Tibial nerve (tissue), 4 donors: Measurements from ENCODE around the gene DHCR7. TPM values are rescaled to one million over a fixed set of nuclear protein-coding genes. Genes with fewer than 3 reads are reported as not detected.

Experiments used
- DNase-seq, 2 donors: peaks; one replicate each; pipeline ENCODE4 v3.0.0-alpha.2; 2019; ENCODE audit warnings: low spot score in 2 of 2
- H3K27ac ChIP-seq, 4 donors: fragments of 200-600 bp; sonication (generic) in 3 of 4; one replicate each; pipeline ENCODE4 v1.5.1; 2017 to 2019; ENCODE audit warnings: mild to moderate bottlenecking in 1 of 4
- H3K27me3 ChIP-seq, 2 donors: fragments of 200-600 bp; sonication (generic) in 1 of 2; one replicate each; pipeline versions ENCODE4 v1.5.1 to v1.6.0; 2017 to 2019
- H3K36me3 ChIP-seq, 3 donors: fragments of 200-600 bp; sonication (generic); one replicate each; pipeline ENCODE4 v1.5.1; 2018 to 2019
- H3K4me1 ChIP-seq, 4 donors: fragments of 200-600 bp; sonication (generic) in 3 of 4; one replicate each; pipeline ENCODE4 v1.5.1; 2017 to 2019
- H3K4me3 ChIP-seq, 4 donors: fragments of 200-600 bp; sonication (generic) in 3 of 4; one replicate each; pipeline ENCODE4 v1.5.1; 2017 to 2019; ENCODE audit warnings: mild to moderate bottlenecking in 1 of 4, moderate library complexity in 1 of 4
- H3K9me3 ChIP-seq, 4 donors: fragments of 200-600 bp; sonication (generic) in 3 of 4; one replicate each; pipeline ENCODE4 v1.5.1; 2017 to 2019
- EP300 ChIP-seq, 2 donors: sonication (generic); formaldehyde crosslinking; IDR thresholded peaks; one replicate each; pipeline ENCODE4 v1.6.1; 2017; ENCODE audit warnings: antibody characterized with exemption in 2 of 2, mild to moderate bottlenecking in 1 of 2
- POLR2A ChIP-seq, 2 donors: fragments of 450-650 bp; IDR thresholded peaks; one replicate each; pipeline ENCODE4 v1.6.1; 2017; ENCODE audit warnings: antibody characterized with exemption in 2 of 2, mild to moderate bottlenecking in 2 of 2, moderate library complexity in 2 of 2
- WGBS, 2 donors: methylation state at CpG; one replicate each; pipeline ENCODE4 v1.1.5; 2018; 5-methylcytosine and 5-hydroxymethylcytosine counted together
- total RNA-seq, 4 donors: library from RNA; depleted of rRNA; stranded (reverse); fragments of >200 nt; gene quantifications; one replicate each; pipeline ENCODE4 v1.1.0, GENCODE V29; 2016
- TF ChIP-seq, protein P1 (sequence below), 5 experiments: fragments of 200-600 bp in 3 of 5; fragments of 450-650 bp in 2 of 5; sonication (generic) in 3 of 5; IDR thresholded peaks; one replicate each; pipeline ENCODE4 v1.5.1; 2016 to 2019; ENCODE audit warnings: antibody characterized with exemption in 5 of 5, mild to moderate bottlenecking in 3 of 5, moderate library complexity in 2 of 5

Gene DHCR7
- total RNA-seq, 4 donors from 2014 or later: 10.3 to 17.3 (median 14.8) TPM

DNA sequence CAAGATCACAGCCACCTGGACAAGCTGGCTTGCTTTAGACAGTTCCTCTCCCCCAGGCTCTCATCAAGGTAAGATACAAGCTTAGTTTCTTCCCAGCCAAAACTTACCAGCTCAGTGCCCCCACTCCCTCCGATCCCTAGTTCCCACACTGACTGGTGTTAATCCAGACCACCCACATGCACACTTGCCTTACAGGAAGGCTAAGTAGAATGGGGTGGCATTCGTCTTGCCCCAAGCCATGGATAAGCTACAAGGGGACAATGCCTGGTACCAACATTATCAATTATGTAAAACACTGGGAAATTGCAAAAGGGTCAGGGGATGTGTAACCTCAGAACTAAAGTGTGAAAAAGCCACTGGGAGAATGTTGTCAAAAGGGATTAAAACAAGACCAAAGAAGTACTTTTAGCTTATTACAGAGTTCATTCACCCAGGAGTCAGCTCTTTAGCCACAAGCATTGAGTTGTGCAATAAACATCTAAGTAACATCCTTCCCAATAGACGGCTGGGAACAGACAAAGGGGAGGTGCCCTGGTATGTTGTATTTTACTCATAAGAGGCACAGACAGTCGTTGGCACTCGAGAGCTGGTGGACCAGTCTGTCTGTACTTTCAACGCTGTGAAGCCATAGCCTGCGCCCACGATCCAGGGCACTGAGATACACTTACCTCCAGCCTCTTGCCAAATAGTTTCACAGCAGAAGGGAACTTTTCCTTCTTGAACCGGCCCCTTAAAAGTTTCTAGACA lies 1.1 kb downstream of the DHCR7 start:
- DNase-seq: peak in 1 of 2 donors; percentile 62
- H3K27ac ChIP-seq: peak overlapping the region; percentile 65 to 94 (median 82)
- H3K27me3 ChIP-seq: no peaks in the 10 kb centered on the region
- H3K9me3 ChIP-seq: peaks cover 0 to 2% (median 0%) of the 10 kb centered on the region in 4 donors
- peak overlapping the region in 3 of 4 donors; percentile 45 to 84 (median 73) for H3K4me3 ChIP-seq
- TF ChIP-seq, protein P1, sequence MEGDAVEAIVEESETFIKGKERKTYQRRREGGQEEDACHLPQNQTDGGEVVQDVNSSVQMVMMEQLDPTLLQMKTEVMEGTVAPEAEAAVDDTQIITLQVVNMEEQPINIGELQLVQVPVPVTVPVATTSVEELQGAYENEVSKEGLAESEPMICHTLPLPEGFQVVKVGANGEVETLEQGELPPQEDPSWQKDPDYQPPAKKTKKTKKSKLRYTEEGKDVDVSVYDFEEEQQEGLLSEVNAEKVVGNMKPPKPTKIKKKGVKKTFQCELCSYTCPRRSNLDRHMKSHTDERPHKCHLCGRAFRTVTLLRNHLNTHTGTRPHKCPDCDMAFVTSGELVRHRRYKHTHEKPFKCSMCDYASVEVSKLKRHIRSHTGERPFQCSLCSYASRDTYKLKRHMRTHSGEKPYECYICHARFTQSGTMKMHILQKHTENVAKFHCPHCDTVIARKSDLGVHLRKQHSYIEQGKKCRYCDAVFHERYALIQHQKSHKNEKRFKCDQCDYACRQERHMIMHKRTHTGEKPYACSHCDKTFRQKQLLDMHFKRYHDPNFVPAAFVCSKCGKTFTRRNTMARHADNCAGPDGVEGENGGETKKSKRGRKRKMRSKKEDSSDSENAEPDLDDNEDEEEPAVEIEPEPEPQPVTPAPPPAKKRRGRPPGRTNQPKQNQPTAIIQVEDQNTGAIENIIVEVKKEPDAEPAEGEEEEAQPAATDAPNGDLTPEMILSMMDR (IDR thresholded peaks at IDR 0.05): no peak
- peak in 1 of 2 donors; percentile 64 for TF ChIP-seq EP300 (IDR thresholded peaks at IDR 0.05)
- 48 to 51% methylated on average over 9 of the region's 9 CpGs for WGBS, 2 donors
- peaks cover 0 to 43% (median 11%) of the 10 kb centered on the region in 4 donors for H3K4me1 ChIP-seq
- peaks cover 0 to 42% (median 3%) of the 10 kb centered on the region in 3 donors for H3K36me3 ChIP-seq

DNA sequence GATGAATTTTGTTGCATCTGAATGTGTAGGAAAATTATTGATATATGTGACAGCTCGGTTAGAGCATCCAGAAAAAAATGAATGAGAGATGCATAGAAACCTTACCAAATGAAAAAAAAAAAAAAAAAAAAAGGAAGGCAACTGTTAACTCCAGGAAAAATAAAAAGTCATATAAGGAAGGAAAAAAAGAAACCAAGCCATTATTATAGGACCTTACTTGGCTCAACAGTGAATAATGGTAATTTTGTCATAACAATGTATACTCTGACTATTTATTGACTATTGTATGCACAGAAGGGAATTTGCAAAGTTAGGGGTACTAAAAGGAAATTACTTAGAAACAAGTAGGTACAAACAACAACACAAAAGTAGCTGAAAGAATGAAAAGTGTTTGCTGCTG lies 2.0 kb downstream of the DHCR7 start:
- peaks cover 0 to 36% (median 6%) of the 10 kb centered on the region in 4 donors for H3K4me1 ChIP-seq
- H3K4me3 ChIP-seq: no peak overlapping the region
- H3K27ac ChIP-seq: no peak overlapping the region
- peaks cover 0 to 52% (median 3%) of the 10 kb centered on the region in 3 donors for H3K36me3 ChIP-seq
- 80 to 91% methylated on average over 1 of the region's 1 CpG for WGBS, 2 donors
- H3K27me3 ChIP-seq: no peaks in the 10 kb centered on the region
- H3K9me3 ChIP-seq: peaks cover 0 to 2% (median 0%) of the 10 kb centered on the region in 4 donors
- DNase-seq: no peak
- TF ChIP-seq POLR2A (IDR thresholded peaks at IDR 0.05): no peak

DNA sequence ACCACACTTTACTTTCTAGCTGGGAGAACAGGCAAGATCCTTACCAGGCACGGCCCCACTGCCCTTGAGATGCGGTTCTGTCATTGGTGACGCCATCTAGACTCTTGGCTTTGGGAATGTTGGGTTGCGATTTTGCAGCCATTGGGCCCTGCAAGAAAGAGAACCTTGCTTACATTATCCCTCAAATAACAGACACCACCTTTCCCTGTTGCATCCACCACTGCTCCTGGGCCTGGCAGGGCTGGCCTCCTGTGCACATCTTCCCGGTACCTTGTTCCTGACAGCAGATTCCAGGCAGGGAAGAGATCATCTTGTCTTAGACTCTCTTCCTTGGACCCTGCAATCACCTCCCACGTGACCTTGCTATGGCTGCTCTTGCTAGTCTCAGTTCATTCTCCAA lies 3.4 kb downstream of the DHCR7 start:
- H3K36me3 ChIP-seq: peaks cover 0 to 65% (median 3%) of the 10 kb centered on the region in 3 donors
- no peaks in the 10 kb centered on the region for H3K27me3 ChIP-seq
- H3K4me1 ChIP-seq: peaks cover 0 to 27% (median 6%) of the 10 kb centered on the region in 4 donors
- no peak overlapping the region for H3K4me3 ChIP-seq
- WGBS, 2 donors: 95 to 98% methylated on average over 6 of the region's 6 CpGs
- TF ChIP-seq EP300 (IDR thresholded peaks at IDR 0.05) (no peak), POLR2A (IDR thresholded peaks at IDR 0.05) (no peak)
- TF ChIP-seq, protein P1 (IDR thresholded peaks at IDR 0.05): no peak
- no peak overlapping the region for H3K27ac ChIP-seq
- peaks cover 0 to 2% (median 0%) of the 10 kb centered on the region in 4 donors for H3K9me3 ChIP-seq
- no peak for DNase-seq

DNA sequence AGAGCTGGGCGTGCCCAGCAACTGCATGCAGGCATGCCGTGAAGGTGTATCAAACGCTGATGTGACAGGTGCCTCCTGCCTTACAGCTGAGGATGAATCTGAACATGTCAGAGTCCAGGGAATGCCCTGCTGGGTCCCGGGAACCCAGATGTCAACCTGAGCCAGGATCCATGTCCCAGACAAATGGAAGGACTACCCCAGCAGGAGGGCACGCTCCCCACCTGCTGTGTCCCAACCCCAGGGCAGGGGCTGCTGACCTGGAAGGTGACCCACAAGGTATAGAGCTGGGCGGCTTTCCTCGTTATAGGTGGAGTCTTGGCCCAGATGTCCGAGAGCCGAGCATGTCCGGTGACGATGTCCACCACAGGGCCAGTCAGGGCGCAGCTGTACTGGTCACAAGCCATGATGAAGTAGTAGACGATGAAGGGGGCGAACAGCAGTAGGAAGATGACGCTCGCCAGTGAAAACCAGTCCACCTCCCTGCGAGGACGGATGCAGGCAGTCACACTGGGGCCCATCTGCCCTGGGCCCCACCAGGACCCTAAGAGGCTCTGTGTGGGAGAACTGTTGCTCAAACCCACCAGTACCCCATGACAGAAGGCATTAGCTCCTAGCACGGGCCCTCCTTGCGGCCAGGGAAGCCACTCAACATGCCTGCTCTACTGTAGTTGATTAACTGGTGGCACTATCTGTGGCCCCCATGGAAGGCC lies 4.3 kb downstream of the DHCR7 start:
- Histone ChIP-seq H3K4me3 (no peak overlapping the region), H3K27ac (no peak overlapping the region), H3K9me3 (peaks cover 0 to 2% (median 0%) of the 10 kb centered on the region in 4 donors), H3K27me3 (no peaks in the 10 kb centered on the region), H3K4me1 (peaks cover 0 to 18% (median 4%) of the 10 kb centered on the region in 4 donors), H3K36me3 (peaks cover 0 to 74% (median 3%) of the 10 kb centered on the region in 3 donors)
- TF ChIP-seq EP300 (IDR thresholded peaks at IDR 0.05) (no peak), POLR2A (IDR thresholded peaks at IDR 0.05) (no peak)
- TF ChIP-seq, protein P1 (IDR thresholded peaks at IDR 0.05): no peak
- no peak for DNase-seq
- WGBS, 2 donors: 92 to 95% methylated on average over 17 to 20 of the region's 20 CpGs

DNA sequence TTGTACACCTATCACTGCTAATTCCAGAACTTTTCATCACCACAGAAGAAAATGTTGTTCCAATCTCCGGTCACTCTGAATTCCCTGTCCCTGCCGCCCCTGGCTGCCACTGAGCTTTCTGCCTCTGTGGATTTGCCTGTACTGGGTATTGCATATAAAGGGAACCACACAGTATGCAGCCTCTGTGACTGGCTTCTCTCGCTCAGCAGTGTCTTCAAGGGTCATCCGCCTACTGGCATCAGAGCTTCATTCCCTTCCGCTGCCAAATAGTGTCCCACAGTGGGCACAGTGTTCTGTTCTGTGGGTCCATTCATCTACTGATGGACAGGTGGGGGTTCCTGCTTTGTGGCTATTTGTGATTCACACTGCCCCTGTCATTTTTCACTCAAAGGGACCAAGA lies 5.3 kb downstream of the DHCR7 start:
- Histone ChIP-seq H3K27ac (no peak overlapping the region), H3K9me3 (peaks cover 0 to 2% (median 0%) of the 10 kb centered on the region in 4 donors), H3K27me3 (no peaks in the 10 kb centered on the region), H3K4me3 (no peak overlapping the region), H3K4me1 (peaks cover 0 to 12% (median 2%) of the 10 kb centered on the region in 4 donors), H3K36me3 (peaks cover 0 to 84% (median 3%) of the 10 kb centered on the region in 3 donors)
- TF ChIP-seq EP300 (IDR thresholded peaks at IDR 0.05): no peak
- TF ChIP-seq, protein P1 (IDR thresholded peaks at IDR 0.05): no peak
- TF ChIP-seq POLR2A (IDR thresholded peaks at IDR 0.05): no peak
- 87 to 93% methylated on average over 5 of the region's 5 CpGs for WGBS, 2 donors
- DNase-seq: no peak
